ENCODE results near the gene DOK3. TPM values are rescaled to one million over a fixed set of nuclear protein-coding genes. Genes with fewer than 3 reads are reported as not detected.
A peak's percentile ranks its signal among the peaks of the same experiment; 100 is the strongest.

DOK3 gene
- polyA plus RNA-seq, 3 donors, result 62.8 to 196 (median 98.3) TPM

DNA sequence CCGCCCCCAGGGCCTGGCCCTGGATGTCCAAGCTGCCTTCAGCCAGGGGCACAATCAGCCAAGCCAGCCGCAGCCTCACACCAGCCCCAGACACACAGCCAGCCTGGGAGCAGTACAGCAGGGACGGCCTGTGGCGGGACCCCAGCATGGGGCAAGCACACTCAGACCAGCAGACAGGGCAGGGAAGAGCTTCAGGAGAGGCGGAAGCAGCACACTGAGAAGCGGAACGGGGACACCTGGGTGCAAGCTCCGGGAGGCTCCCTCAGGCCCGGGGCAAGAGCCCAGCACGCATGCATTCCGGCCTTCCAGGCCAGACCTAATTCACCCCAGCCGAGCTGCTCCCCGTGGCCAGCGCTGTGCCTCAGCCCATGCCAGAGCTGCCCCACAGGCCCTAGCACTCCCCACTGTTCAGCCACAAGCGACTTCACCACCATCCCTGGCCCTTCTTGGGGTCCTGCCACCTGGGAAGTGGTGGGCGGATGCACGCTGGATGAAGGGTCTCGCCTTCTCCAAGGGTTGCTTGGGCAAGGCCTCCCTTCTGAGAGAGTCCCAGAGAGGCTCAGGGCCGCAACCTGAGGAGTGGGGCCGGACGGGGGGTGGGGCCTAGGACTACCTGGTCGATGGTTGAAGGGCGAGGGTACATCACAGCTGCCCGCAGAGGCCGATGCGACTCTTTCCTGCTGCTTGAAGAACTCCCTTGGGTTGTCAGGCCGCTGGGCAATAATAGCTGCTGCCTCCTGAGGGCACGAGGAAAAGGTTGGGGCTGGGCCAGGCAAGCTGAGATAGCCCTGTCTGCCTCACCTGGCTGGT is 49.6 kb downstream of the DOK3 start:
- Mint-ChIP-seq H3K4me1 (peaks cover 37% of the 10 kb centered on the region), H3K27me3 (ENCODE audit: low read depth in 3 of 3) (peaks cover 2 to 21% (median 16%) of the 10 kb centered on the region in 3 donors), H3K36me3 (peaks cover 2 to 4% of the 10 kb centered on the region in 2 donors), H3K9me3 (peaks cover 0 to 6% (median 0%) of the 10 kb centered on the region in 7 donors), H3K27ac (peak overlapping the region in 1 of 7 donors; percentile 69), H3K4me3 (no peak overlapping the region)
- H3K9ac ChIP-seq (ENCODE audit: insufficient read depth, low read length, poor library complexity, severe bottlenecking), result no peak overlapping the region
- H3K27me3 ChIP-seq (ENCODE audit: control insufficient read depth in 2 of 2, insufficient read depth in 2 of 2, low read length in 2 of 2), result no peaks in the 10 kb centered on the region
- peaks cover 45 to 50% of the 10 kb centered on the region in 2 donors for H3K4me1 ChIP-seq (ENCODE audit: control insufficient read depth in 1 of 2, insufficient read depth in 2 of 2, low read length in 2 of 2)
- H3K9me3 ChIP-seq (replicated peaks in 1 of 2; ENCODE audit: control insufficient read depth in 1 of 2, insufficient read depth in 1 of 2, low read length in 2 of 2), result no peaks in the 10 kb centered on the region
- H3K27ac ChIP-seq (ENCODE audit: low read depth in 1 of 2, low read length in 2 of 2), result no peak overlapping the region
- H3K79me2 ChIP-seq (ENCODE audit: insufficient read depth, low read length), result no peaks in the 10 kb centered on the region
- no peaks in the 10 kb centered on the region for H3K36me3 ChIP-seq (replicated peaks in 1 of 2; ENCODE audit: control insufficient read depth in 1 of 2, insufficient read depth in 2 of 2, low read length in 2 of 2)
- intact Hi-C loops (cut with micrococcal nuclease), result loop anchor here (5.0 kb wide), 2 partner anchors 37 to 153 kb away; partner anchors contain the start of gene PDLIM7 (in 1 of the 2)
- 97% methylated on average over 25 of the region's 28 CpGs for WGBS (ENCODE audit: insufficient coverage)
- no peak for DNase-seq
- H4K20me1 ChIP-seq (ENCODE audit: insufficient read depth, low read length), result peaks cover 9% of the 10 kb centered on the region
- TF ChIP-seq, protein P1, sequence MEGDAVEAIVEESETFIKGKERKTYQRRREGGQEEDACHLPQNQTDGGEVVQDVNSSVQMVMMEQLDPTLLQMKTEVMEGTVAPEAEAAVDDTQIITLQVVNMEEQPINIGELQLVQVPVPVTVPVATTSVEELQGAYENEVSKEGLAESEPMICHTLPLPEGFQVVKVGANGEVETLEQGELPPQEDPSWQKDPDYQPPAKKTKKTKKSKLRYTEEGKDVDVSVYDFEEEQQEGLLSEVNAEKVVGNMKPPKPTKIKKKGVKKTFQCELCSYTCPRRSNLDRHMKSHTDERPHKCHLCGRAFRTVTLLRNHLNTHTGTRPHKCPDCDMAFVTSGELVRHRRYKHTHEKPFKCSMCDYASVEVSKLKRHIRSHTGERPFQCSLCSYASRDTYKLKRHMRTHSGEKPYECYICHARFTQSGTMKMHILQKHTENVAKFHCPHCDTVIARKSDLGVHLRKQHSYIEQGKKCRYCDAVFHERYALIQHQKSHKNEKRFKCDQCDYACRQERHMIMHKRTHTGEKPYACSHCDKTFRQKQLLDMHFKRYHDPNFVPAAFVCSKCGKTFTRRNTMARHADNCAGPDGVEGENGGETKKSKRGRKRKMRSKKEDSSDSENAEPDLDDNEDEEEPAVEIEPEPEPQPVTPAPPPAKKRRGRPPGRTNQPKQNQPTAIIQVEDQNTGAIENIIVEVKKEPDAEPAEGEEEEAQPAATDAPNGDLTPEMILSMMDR (IDR thresholded peaks at IDR 0.05), result no peak
- H3K4me2 ChIP-seq (replicated peaks; ENCODE audit: extremely low read depth, low read length, poor library complexity, severe bottlenecking), result no peak overlapping the region
- no peak overlapping the region for H2AFZ ChIP-seq (ENCODE audit: insufficient read depth, low read depth, low read length, poor library complexity, severe bottlenecking)
- H3K4me3 ChIP-seq (replicated peaks in 1 of 3; ENCODE audit: low read depth in 2 of 3, low read length in 3 of 3), result no peak overlapping the region

DNA sequence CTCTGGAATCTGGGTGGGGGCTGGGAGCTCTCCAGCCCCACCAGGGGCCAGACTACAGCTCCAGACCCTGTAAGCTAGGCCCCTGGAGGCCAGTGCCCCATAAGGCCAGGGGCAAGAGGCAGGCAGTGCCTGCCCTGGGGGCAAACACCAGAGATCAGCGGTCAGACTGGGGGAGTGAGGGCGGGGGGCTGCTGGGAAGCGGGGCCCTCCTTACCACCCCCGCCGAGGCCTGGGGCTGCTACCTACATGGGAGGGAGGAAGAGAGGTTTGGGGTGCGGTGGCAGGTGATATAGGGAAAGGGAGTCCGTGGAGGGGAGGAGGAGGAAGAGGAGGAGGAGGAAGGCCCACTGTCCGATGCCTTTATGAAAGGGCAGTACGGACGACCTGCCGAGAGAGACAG is 50.3 kb downstream of the DOK3 start:
- H3K27me3 ChIP-seq (ENCODE audit: control insufficient read depth in 2 of 2, insufficient read depth in 2 of 2, low read length in 2 of 2), result no peaks in the 10 kb centered on the region
- H3K4me1 Mint-ChIP-seq, result peaks cover 37% of the 10 kb centered on the region
- H3K79me2 ChIP-seq (ENCODE audit: insufficient read depth, low read length), result no peaks in the 10 kb centered on the region
- H3K9ac ChIP-seq (ENCODE audit: insufficient read depth, low read length, poor library complexity, severe bottlenecking), result no peak overlapping the region
- peaks cover 48 to 57% of the 10 kb centered on the region in 2 donors for H3K4me1 ChIP-seq (ENCODE audit: control insufficient read depth in 1 of 2, insufficient read depth in 2 of 2, low read length in 2 of 2)
- no peak overlapping the region for H3K4me3 ChIP-seq (replicated peaks in 1 of 3; ENCODE audit: low read depth in 2 of 3, low read length in 3 of 3)
- no peak overlapping the region for H2AFZ ChIP-seq (ENCODE audit: insufficient read depth, low read depth, low read length, poor library complexity, severe bottlenecking)
- H3K27ac ChIP-seq (ENCODE audit: low read depth in 1 of 2, low read length in 2 of 2), result no peak overlapping the region
- peaks cover 2 to 21% (median 17%) of the 10 kb centered on the region in 3 donors for H3K27me3 Mint-ChIP-seq (ENCODE audit: low read depth in 3 of 3)
- no peaks in the 10 kb centered on the region for H3K9me3 ChIP-seq (replicated peaks in 1 of 2; ENCODE audit: control insufficient read depth in 1 of 2, insufficient read depth in 1 of 2, low read length in 2 of 2)
- 90% methylated on average over 4 of the region's 11 CpGs for WGBS (ENCODE audit: insufficient coverage)
- TF ChIP-seq, protein P1 (IDR thresholded peaks at IDR 0.05), result no peak
- H3K36me3 Mint-ChIP-seq, result peaks cover 2 to 4% of the 10 kb centered on the region in 2 donors
- H3K36me3 ChIP-seq (replicated peaks in 1 of 2; ENCODE audit: control insufficient read depth in 1 of 2, insufficient read depth in 2 of 2, low read length in 2 of 2), result no peaks in the 10 kb centered on the region
- H3K4me3 Mint-ChIP-seq, result no peak overlapping the region
- H3K9me3 Mint-ChIP-seq, result peaks cover 0 to 6% (median 0%) of the 10 kb centered on the region in 7 donors
- DNase-seq, result no peak
- no peak overlapping the region for H3K27ac Mint-ChIP-seq
- no peak overlapping the region for H3K4me2 ChIP-seq (replicated peaks; ENCODE audit: extremely low read depth, low read length, poor library complexity, severe bottlenecking)
- intact Hi-C loops (cut with micrococcal nuclease), result loop anchor here (5.0 kb wide), 2 partner anchors 38 to 152 kb away; partner anchors contain the start of gene PDLIM7 (in 1 of the 2)
- H4K20me1 ChIP-seq (ENCODE audit: insufficient read depth, low read length), result peaks cover 9% of the 10 kb centered on the region

Measured in CD14-positive monocyte (primary cell).